Cardiac muscle cell (in vitro differentiated cells and primary cell): ENCODE measurements around the gene C9orf57. TPM values are rescaled to one million over a fixed set of nuclear protein-coding genes. Genes with fewer than 3 reads are reported as not detected.

Experiments used
- DNase-seq, 2 donors: peaks; one replicate each; pipeline versions ENCODE4 v3.0.0 to v3.0.0-alpha.2; 2010 to 2017; ENCODE audit warnings: low read depth in 1 of 2, low spot score in 1 of 2
- H3K27ac ChIP-seq: fragments of 200-600 bp; sonication (generic); 2 replicates; pipeline ENCODE4 v1.5.1; 2016
- H3K27me3 ChIP-seq: fragments of 200-600 bp; sonication (generic); 2 replicates; pipeline ENCODE4 v1.6.0; 2016; ENCODE audit warnings: control low read depth
- H3K36me3 ChIP-seq: fragments of 200-600 bp; sonication (generic); 2 replicates; pipeline ENCODE4 v1.5.1; 2016; ENCODE audit warnings: control low read depth
- H3K4me1 ChIP-seq: fragments of 200-600 bp; sonication (generic); 2 replicates; pipeline ENCODE4 v1.8.1; 2017; ENCODE audit warnings: low read depth, mild to moderate bottlenecking, mixed run types
- H3K4me3 ChIP-seq: fragments of 200-600 bp; sonication (generic); 2 replicates; pipeline ENCODE4 v1.5.1; 2016; ENCODE audit warnings: mild to moderate bottlenecking
- H3K9me3 ChIP-seq: fragments of 200-600 bp; sonication (generic); 2 replicates; pipeline ENCODE4 v1.5.1; 2017; ENCODE audit warnings: low read depth, mild to moderate bottlenecking, control low read depth
- CTCF ChIP-seq: IDR thresholded peaks from 2 replicates; pipeline ENCODE4 v1.5.1; 2012; ENCODE audit warnings: low read depth, mild to moderate bottlenecking, low read length
- polyA plus RNA-seq: library from polyadenylated mRNA; unstranded; fragments of >200 nt; fragmentation: Nextera tagmentation; extraction: Ambion mirVana; gene quantifications from 2 replicates; pipeline ENCODE4 v1.2.1, GENCODE V29; 2016
- total RNA-seq: library from RNA; depleted of rRNA; stranded (reverse); fragments of >200 nt; gene quantifications from 2 replicates; pipeline ENCODE4 v1.2.3, GENCODE V29; 2016

C9orf57 gene
- total and polyA plus RNA-seq, 2 experiments from 2014 or later = not detected

GRCh38 chr9:72038890-72039410, 21.5 kb downstream of the C9orf57 start:
- Histone ChIP-seq H3K36me3 (no peaks in the 10 kb centered on the region), H3K27me3 (no peaks in the 10 kb centered on the region), H3K4me3 (no peak overlapping the region), H3K27ac (no peak overlapping the region), H3K9me3 (no peaks in the 10 kb centered on the region), H3K4me1 (peaks cover 5% of the 10 kb centered on the region)
- DNase-seq = peak; percentile 81 to 89
- peak; percentile 92 for TF ChIP-seq CTCF

GRCh38 chr9:72038408-72038807, 22.0 kb downstream of the C9orf57 start:
- DNase-seq = peak; percentile 3 to 79
- Histone ChIP-seq H3K4me1 (peaks cover 5% of the 10 kb centered on the region), H3K9me3 (no peaks in the 10 kb centered on the region), H3K36me3 (no peaks in the 10 kb centered on the region), H3K27me3 (no peaks in the 10 kb centered on the region), H3K27ac (no peak overlapping the region), H3K4me3 (no peak overlapping the region)
- TF ChIP-seq CTCF = no peak

- Histone ChIP-seq H3K9me3 (no peaks in the 10 kb centered on the region), H3K36me3 (no peaks in the 10 kb centered on the region), H3K27ac (no peak overlapping the region), H3K4me3 (no peak overlapping the region), H3K27me3 (no peaks in the 10 kb centered on the region), H3K4me1 (peaks cover 5% of the 10 kb centered on the region)
- TF ChIP-seq CTCF = no peak
- no peak for DNase-seq
Observed at GRCh38 chr9:72037571-72037970, 22.8 kb downstream of the C9orf57 start.

GRCh38 chr9:72030767-72031166, 29.6 kb downstream of the C9orf57 start:
- Histone ChIP-seq H3K4me3 (no peak overlapping the region), H3K36me3 (no peaks in the 10 kb centered on the region), H3K4me1 (peaks cover 5% of the 10 kb centered on the region), H3K27me3 (no peaks in the 10 kb centered on the region), H3K9me3 (no peaks in the 10 kb centered on the region), H3K27ac (no peak overlapping the region)
- no peak for TF ChIP-seq CTCF
- DNase-seq = no peak

- H3K4me3 ChIP-seq = no peak overlapping the region
- no peak overlapping the region for H3K27ac ChIP-seq
- DNase-seq = no peak
- H3K36me3 ChIP-seq = no peaks in the 10 kb centered on the region
- no peaks in the 10 kb centered on the region for H3K9me3 ChIP-seq
- no peaks in the 10 kb centered on the region for H3K27me3 ChIP-seq
- no peak for TF ChIP-seq CTCF
- no peaks in the 10 kb centered on the region for H3K4me1 ChIP-seq
Observed at GRCh38 chr9:72029986-72030385, 30.4 kb downstream of the C9orf57 start.

GRCh38 chr9:72025906-72026305, 34.5 kb downstream of the C9orf57 start:
- TF ChIP-seq CTCF = no peak
- no peak for DNase-seq

More at GRCh38 chr9:72025906-72026305, 34.5 kb downstream of the C9orf57 start:
- Histone ChIP-seq H3K36me3 (no peaks in the 10 kb centered on the region), H3K4me1 (no peaks in the 10 kb centered on the region), H3K27ac (no peak overlapping the region), H3K4me3 (no peak overlapping the region), H3K27me3 (no peaks in the 10 kb centered on the region), H3K9me3 (no peaks in the 10 kb centered on the region)
